GM08714 (cell line): Measurements from ENCODE around the gene LSM14B.
A peak's percentile ranks its signal among the peaks of the same experiment; 100 is the strongest.

Experiments
- H3K4me3 ChIP-seq: fragments of 200-500 bp; sonication (Bioruptor generic); 2 replicates; pipeline ENCODE4 v1.5.1; 2014; ENCODE audit warnings: mild to moderate bottlenecking, low read length, inconsistent platforms
- ZNF274 ChIP-seq: IDR thresholded peaks from 2 replicates; pipeline ENCODE4 v1.6.1; 2012; ENCODE audit warnings: mild to moderate bottlenecking, low read depth, low read length

The LSM14B gene

DNA sequence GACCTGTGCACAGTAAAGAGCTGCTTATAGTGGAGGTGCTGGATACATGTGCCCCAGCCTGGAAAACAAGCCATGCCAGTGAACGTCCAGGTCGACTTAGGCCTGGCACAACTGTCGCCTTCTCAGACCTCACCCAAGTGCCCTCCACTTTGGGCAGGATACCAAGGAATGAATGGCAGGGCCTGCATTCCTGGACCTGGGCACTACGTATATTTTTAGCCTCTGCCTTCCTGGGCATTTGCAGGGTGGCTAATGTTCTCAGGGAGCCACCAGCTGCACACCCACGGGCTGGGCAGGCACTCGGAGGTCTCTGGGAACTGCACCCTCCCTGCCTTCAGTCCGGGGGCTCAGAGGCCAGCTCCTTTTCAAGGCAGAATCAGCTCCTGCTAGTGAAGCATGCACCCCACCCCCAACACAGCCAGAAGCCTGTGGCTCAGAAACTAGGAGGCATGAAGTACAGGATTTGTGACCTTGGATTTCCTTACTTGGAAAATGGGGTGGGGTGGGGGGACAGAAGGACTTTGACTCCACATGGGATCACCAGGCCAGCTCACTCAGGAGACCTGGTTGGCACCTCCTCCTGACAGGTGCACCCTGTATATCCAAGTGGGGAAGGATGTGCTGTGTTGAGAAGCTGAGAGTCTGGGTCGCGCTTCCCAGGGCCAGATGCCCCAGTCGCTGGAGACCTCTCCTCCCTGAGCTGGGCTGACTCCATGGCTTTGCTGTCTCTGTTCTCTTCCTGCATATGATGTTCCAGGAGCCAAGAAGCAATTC, 2.5 kb upstream of the LSM14B start:
- H3K4me3 ChIP-seq: no peak overlapping the region
- TF ChIP-seq ZNF274: no peak

DNA sequence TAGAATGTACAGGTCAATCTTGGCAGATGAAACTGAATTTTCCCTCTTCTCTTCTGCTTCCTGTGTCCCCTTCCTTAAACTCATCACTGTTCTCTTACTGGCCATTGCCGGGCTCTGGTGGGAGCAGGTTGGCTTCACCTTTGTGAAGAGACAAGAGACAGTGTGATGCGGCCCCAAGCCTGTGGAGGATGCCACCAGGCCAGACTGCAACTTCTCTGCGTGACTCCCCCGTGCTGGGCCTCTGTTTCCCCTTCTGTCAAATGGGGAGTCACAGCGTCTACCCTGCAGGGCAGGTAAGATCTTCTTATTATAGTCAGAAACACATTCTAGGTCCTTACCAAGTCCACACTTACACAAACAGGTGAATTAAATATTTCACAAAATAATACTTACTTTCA, 1.9 kb upstream of the LSM14B start:
- TF ChIP-seq ZNF274: no peak
- H3K4me3 ChIP-seq: no peak overlapping the region

DNA sequence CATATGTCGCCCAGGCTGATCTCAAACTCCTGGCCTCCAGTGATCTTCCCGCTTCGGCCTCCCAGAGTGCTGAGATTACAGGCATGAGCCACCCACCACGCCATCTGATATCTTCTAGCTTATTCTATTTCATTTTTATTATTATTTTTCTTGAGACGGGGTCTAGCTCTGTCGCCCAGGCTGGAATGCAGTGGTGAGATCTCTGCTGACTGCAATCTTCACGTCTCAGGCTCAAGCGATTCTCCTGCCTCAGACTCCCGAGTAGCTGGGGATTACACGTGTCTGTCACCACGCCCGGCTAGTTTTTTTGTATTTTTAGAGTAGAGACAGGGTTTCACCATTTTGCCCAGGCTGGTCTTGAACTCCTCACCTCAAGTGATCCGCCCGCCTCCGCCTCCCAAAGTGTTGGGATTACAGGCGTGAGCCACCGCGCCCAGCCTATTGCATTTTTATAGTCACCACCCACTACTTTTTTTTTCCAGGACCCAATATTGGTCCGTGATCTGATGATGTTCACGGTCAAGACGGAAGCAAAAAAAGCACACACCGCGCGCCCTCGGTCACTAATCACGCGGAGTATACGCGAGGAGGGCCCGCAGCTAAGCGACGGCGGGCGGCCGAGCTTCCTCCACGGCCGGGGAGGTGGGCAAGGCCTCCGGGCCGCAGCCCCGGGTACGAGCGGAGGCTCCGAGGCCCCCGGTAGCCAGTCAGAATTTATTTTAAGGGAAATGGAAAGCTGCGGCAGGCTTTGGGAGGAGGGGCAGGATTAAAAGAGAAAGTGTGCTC, 1.1 kb upstream of the LSM14B start:
- peak overlapping the region; percentile 76; the same call in 1 of the 2 replicates for H3K4me3 ChIP-seq
- TF ChIP-seq ZNF274: no peak

DNA sequence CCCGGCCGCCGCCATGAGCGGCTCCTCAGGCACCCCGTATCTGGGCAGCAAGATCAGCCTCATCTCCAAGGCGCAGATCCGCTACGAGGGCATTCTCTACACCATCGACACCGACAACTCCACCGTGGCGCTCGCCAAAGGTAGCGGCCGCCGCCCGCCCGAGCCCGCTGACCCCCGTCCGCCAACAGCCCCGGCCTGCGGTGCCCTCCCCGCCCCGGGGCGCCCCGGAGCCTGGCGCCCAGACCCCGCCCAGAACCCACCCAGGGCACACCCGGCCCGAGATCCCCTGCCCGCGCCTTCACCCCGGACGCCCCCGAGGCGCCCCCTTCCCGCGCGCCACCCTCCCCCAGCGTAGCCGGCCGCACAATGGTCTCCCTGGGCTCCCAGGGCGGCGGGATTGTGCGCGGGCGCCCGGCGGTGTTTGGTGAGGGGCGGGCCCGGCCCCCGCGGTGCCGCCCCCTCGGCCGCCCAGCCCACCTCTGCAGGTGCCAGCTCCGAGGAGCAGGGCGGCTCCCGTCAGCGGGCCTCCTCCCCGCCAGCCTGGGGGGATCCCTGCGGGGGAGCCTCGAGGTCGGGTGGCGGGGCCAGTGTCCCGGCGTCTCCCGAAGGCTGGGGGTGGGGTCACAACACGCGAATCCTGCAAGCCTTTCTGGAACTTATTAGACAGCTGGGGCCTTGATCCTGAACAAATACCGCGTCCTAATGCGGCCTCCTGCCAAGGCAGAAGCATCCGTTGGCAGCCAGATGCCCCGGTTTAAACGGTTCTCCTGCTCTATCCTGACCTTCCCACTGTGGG, 577 bp downstream of the LSM14B start:
- no peak for TF ChIP-seq ZNF274
- H3K4me3 ChIP-seq: peak overlapping the region; percentile 79

DNA sequence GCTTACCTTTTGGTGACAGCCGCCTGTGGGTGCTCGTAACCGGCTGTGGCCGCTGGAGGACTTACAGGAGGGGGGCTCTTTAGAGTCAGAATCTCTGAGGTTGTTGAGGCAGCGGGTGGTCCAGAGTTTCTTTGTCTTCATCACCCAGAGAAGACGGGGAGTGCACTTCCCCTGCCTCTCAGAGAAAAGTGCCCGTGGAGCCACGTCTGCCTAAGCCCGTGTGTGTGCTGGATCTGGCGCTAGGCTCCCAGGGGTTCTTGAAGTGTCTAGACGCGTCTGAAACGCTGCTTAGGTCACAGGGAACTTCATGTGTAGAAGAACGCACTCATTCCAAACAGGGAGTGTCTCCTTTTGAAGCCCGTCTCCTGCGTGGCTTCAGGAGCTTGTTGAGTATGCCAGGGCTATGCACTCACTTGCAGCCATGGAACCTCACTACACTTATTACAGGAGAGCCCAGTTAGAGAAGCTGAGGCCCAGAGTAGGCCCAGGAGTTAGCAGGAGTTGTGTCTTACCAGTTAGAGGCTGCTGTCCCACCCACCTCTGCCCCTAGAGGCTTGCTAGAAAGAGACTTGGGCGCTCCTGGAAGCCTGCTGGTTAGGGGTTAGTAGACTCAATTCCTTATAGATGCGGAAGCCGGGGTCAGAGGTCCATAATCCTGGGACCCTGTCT, 1.3 kb downstream of the LSM14B start:
- TF ChIP-seq ZNF274: no peak
- H3K4me3 ChIP-seq: peak overlapping the region; percentile 79

DNA sequence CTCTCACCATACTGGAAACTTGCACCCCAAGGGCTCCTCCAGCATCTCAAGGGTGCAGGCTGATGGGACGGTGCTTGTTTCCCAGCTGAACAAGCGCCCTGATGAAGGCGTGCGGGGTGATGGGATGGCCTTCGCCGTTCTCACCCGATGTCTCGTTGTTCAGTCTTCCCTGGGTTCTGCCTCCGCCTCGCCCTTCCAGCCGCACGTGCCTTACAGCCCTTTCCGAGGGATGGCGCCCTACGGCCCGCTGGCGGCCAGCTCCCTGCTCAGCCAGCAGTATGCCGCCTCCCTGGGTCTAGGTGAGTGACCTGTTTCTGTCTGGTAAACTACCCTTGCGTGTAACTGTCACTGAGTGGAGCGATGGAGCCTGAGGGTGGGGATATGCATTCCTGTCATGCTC, 3.9 kb downstream of the LSM14B start:
- H3K4me3 ChIP-seq: no peak overlapping the region
- TF ChIP-seq ZNF274: no peak

DNA sequence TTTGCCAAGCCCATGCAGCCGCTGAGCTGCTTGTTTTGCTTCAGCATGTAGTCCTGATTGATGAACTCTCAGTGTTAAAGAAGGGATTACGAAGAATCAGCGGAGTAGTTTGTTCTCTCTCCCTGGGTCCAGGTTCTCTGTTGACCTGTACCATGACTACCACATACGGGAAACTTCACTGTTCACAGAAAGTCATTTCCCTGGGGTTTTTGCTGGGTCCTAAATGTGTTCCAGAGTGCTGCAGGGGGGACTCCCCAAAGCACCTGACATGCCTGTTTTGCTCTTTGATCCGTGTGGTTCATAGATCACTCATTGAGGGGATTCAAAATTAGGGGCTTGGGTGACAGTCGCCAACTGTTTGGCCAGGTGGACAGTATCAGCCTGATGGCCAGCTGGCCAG, 5.5 kb downstream of the LSM14B start:
- TF ChIP-seq ZNF274: no peak
- no peak overlapping the region for H3K4me3 ChIP-seq

DNA sequence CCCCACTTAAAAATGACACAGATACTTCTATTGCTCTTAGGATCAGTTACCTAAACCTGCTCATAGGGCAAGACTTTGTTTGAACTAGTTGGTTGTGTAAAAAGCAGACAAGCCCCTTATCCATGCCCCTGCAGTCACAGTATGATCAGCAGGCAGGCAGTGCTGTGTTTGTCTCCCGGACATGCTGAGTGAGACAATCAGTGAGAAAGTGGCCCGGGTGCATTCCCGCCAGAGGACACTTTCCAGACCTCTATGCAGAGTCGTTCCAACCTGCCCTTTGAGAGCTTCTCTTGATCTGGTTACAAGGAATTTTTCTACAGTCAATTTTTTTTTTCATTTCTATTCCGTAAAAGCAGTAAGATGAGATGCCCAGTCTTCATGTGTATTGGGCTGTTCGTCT, 6.2 kb downstream of the LSM14B start:
- H3K4me3 ChIP-seq: no peak overlapping the region
- TF ChIP-seq ZNF274: no peak

DNA sequence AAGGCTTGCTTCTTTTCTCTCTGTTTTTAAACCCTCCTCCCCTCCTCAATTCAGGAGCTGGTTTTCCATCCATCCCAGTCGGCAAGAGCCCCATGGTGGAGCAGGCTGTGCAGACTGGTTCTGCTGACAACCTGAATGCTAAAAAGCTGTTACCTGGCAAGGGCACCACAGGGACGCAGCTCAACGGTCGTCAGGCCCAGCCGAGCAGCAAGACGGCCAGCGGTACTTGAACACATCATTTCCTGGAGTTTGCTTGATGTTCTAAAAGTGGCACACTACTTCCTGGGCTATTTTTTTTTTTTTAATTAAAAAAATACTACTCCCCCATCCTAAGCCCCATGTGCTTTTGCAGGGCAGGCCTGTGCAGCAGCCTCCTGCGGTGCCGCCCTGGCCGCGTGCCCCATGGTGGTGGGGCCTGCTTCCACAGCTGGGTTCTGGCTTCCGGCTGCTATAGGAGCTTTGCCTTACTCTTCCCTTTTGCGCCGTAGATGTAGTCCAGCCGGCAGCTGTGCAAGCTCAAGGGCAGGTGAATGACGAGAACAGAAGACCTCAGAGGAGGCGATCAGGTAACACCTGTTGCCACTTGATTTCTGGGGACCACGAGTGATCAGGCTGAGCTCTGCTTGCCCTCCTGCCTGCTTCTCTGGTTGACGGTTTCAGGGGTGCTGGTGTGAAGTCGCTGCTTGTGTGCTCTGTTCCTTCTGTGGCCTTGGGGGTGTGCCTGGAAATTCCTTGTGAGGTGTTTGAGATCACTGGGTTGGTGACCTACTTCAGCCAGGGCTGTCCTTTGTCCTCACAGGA, 7.7 kb downstream of the LSM14B start:
- no peak overlapping the region for H3K4me3 ChIP-seq
- no peak for TF ChIP-seq ZNF274

DNA sequence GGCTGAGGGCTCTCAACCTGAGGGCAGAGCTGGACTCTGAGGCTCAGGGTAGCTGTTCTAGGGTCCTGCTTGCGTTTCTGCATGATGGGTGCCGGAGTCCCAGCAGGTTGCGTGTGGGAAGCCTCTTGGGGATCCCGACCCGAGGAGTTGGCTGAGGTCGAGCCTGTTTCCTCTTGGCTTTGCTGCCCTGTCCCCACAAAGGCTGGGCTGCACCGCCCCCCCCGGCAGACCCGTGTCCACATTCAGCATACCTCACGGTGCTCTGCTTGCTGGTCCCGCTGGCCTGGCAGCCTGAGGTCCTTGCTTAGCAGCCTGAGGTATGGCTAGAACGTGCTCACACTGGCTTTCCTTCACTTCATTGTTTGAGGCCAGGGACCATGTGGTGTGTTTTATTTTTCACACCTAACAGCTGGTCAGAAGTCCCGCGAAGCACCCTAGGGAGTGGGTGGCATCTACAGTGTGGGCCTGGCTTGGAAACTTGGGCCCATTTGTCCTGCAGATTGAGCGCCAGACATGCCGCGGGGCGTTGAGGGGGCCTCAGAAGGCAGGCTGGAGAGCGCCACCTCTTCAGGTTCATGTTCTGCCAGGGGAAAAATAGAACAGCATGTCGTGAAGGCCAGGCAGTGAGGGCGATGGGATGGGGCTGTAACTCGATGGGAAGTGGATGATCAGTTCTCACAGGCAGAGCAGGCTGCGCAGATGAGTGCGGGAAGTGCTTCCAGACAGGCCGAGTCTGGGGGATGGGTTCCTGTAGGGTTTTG, 9.5 kb downstream of the LSM14B start:
- TF ChIP-seq ZNF274: no peak
- no peak overlapping the region for H3K4me3 ChIP-seq

DNA sequence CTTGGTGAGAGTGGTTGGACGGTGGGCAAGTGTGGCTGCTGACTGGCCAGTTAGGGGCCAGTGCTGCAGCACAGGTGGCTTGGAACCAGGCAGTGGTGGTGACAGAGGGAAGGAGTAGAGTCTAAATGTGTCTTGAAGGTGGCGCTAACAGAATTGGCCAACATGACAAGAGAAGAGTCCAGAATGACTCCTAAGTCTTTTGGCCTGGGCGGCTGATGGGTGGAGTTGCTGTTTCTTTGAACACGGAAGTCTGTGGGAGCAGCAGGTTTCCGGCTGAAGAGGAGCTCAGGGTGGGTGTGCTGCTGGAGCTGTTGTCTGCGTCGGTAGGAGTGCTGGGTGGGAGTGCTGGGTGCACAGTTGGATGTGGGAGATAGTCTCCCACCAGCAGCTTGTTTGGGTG, 10.1 kb downstream of the LSM14B start:
- TF ChIP-seq ZNF274: no peak
- no peak overlapping the region for H3K4me3 ChIP-seq

DNA sequence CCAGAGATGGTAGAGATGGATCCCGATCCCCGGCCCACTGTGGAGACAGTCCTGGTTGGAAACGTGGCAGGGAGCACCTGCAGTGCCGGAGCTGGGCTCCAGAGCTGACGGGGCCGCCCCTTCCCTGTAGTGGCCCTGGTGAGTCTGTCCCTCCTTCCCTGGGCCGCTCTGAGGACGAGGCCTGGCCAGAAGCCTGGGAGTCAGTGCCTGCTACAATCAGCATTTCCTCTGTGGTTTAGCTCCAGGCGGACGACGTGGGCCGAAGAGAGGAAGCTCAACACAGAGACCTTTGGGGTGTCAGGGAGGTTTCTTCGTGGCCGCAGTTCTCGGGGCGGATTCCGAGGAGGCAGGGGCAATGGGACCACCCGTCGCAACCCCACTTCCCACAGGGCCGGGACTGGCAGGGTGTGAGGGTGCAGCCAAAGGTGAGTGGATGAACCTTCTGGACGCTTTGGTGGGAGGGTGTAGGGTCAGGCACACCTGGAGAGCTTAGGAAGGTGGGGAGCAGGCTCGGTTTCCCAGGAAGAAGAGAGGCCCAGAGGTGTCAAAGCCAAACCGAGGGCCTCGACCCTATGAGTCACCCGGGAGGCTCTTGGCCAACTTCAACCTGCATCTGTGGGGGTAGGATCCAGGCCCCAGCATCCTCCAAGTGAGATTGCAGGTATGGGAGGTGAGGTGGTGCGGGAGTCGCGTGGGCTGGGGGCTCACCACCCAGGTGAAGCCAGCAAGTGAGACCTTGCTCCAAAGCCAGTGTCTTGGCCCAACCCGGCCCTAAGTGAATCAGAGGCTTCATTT, 11.0 kb downstream of the LSM14B start:
- TF ChIP-seq ZNF274: no peak

More for the DNA sequence above, 11.0 kb downstream of the LSM14B start:
- H3K4me3 ChIP-seq: no peak overlapping the region
